Measurements from ENCODE around the gene BBS1. TPM values are rescaled to one million over a fixed set of nuclear protein-coding genes. Genes with fewer than 3 reads are reported as not detected.

Gene BBS1
- total RNA-seq, 1 donor from 2014 or later, result 51.1 TPM

DNA sequence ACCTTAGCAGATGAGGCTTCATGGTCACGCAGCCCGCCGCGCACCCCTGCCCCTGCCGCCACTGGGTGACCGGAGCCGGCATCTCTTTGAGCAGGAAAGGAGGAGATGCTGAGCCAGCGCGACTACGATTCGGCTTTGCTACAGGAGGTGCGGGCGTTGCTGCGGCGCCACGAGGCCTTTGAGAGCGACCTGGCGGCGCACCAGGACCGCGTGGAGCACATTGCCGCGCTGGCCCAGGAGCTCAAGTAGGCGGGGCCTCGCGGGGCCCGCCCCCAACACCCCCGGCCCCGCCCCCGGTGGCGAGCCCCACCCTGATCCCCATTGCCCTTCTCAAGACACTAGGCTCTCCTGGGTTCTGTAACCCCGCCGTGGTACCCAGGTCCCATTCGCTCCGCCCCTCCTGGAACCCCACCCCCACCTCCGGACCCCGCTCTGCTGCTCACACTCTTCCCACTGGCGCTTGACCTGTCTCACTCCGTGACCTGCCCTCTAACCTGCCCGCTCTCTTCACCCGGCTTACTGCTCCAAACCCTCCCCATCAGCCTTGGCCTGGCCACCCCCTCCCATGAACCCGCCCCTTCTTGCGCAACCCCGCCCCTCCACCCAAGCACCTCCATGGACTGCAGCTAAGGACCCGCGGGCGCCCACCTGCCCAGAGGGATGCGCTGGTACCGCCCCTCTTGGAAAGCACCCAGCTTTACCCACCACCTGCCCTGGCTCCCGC, 48.9 kb downstream of the BBS1 start:
- H3K4me3 Mint-ChIP-seq (ENCODE audit: unreplicated experiment), result no peak overlapping the region
- DNase-seq (ENCODE audit: extremely low spot score, unreplicated experiment), result no peak
- TF ChIP-seq, protein P1, sequence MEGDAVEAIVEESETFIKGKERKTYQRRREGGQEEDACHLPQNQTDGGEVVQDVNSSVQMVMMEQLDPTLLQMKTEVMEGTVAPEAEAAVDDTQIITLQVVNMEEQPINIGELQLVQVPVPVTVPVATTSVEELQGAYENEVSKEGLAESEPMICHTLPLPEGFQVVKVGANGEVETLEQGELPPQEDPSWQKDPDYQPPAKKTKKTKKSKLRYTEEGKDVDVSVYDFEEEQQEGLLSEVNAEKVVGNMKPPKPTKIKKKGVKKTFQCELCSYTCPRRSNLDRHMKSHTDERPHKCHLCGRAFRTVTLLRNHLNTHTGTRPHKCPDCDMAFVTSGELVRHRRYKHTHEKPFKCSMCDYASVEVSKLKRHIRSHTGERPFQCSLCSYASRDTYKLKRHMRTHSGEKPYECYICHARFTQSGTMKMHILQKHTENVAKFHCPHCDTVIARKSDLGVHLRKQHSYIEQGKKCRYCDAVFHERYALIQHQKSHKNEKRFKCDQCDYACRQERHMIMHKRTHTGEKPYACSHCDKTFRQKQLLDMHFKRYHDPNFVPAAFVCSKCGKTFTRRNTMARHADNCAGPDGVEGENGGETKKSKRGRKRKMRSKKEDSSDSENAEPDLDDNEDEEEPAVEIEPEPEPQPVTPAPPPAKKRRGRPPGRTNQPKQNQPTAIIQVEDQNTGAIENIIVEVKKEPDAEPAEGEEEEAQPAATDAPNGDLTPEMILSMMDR (IDR thresholded peaks at IDR 0.05), result no peak
- no peaks in the 10 kb centered on the region for H3K4me1 Mint-ChIP-seq (ENCODE audit: unreplicated experiment)
- no peaks in the 10 kb centered on the region for H3K9me3 Mint-ChIP-seq (ENCODE audit: unreplicated experiment)
- H3K36me3 Mint-ChIP-seq (ENCODE audit: unreplicated experiment), result no peaks in the 10 kb centered on the region
- H3K27ac Mint-ChIP-seq (ENCODE audit: unreplicated experiment), result no peak overlapping the region
- H3K27me3 Mint-ChIP-seq (ENCODE audit: unreplicated experiment), result no peaks in the 10 kb centered on the region

DNA sequence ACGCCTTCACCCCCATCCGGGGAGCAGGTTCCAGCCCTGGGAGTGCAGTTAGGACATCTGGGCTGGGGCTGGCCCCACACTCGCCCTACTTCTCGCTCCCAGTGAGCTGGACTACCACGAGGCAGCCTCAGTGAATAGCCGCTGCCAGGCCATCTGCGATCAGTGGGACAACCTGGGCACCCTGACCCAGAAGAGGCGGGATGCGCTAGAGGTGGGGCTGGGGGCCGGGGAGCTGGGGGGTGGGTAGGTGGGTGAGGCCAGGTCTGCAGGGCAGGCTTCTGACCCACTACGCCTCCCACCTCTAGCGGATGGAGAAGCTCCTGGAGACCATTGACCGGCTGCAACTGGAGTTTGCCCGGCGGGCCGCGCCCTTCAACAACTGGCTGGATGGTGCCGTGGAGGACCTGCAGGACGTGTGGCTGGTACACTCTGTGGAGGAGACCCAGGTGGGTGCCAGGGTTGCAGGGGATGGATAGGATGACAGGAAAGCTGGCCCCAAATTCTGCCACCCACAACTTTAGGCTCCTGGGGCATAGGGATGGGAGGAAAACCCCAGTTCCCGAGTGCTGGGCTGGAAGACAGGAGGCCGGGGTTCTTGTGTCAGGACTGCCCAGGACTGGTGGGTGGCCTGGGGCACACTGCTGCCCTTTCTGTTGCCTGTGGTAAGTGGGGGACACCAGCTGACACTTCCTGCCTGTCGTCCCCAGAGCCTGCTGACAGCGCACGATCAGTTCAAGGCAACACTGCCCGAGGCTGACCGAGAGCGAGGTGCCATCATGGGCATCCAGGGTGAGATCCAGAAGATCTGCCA, 49.6 kb downstream of the BBS1 start:
- no peak overlapping the region for H3K27ac Mint-ChIP-seq (ENCODE audit: unreplicated experiment)
- TF ChIP-seq, protein P1 (IDR thresholded peaks at IDR 0.05), result no peak
- H3K4me1 Mint-ChIP-seq (ENCODE audit: unreplicated experiment), result no peaks in the 10 kb centered on the region
- H3K9me3 Mint-ChIP-seq (ENCODE audit: unreplicated experiment), result no peaks in the 10 kb centered on the region
- H3K36me3 Mint-ChIP-seq (ENCODE audit: unreplicated experiment), result no peaks in the 10 kb centered on the region
- H3K4me3 Mint-ChIP-seq (ENCODE audit: unreplicated experiment), result no peak overlapping the region
- DNase-seq (ENCODE audit: extremely low spot score, unreplicated experiment), result no peak
- no peaks in the 10 kb centered on the region for H3K27me3 Mint-ChIP-seq (ENCODE audit: unreplicated experiment)

DNA sequence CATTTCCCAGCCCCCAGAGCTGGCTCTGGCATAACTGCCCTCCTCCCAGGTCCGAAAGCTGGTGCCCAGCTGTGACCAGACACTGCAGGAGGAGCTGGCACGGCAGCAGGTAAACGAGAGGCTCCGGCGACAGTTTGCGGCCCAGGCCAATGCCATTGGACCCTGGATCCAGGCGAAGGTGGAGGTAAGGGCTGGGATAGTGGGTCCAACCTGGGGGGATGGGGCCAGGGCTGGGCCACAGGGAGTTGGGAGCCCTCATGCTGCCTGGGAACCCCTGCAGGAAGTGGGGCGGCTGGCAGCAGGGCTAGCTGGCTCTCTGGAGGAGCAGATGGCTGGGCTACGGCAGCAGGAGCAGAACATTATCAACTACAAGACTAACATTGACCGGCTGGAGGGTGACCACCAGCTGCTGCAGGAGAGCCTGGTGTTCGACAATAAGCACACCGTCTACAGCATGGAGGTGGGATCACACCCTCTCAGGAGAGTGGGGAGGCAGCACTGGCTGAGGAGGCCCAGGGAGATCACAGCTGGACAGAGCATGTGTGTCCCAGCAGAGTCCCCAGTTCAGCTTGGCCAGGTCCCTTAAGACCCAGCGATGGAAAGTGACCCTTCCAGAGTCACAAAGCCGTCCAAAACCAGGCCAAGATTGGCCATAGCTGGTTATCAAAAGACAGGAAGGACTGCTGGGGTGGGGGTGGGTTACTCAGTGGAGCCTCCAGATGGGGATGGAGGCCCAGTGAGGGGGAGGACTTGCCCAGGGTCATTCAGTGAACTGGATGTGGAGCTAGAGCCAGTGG, 50.9 kb downstream of the BBS1 start:
- Mint-ChIP-seq H3K27ac (ENCODE audit: unreplicated experiment) (no peak overlapping the region), H3K4me1 (ENCODE audit: unreplicated experiment) (no peaks in the 10 kb centered on the region), H3K36me3 (ENCODE audit: unreplicated experiment) (no peaks in the 10 kb centered on the region), H3K27me3 (ENCODE audit: unreplicated experiment) (peaks cover 3% of the 10 kb centered on the region), H3K9me3 (ENCODE audit: unreplicated experiment) (no peaks in the 10 kb centered on the region), H3K4me3 (ENCODE audit: unreplicated experiment) (no peak overlapping the region)
- TF ChIP-seq, protein P1 (IDR thresholded peaks at IDR 0.05), result no peak
- DNase-seq (ENCODE audit: extremely low spot score, unreplicated experiment), result no peak

DNA sequence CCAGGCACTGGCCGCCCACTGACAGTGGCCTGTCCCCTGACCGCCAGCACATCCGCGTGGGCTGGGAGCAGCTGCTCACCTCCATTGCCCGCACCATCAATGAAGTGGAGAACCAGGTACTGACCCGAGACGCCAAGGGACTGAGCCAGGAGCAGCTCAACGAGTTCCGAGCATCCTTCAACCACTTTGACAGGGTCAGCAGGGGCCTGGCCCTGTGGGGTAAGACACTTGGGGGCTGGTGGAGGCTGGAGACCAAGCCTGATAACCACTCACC, 51.5 kb downstream of the BBS1 start:
- Mint-ChIP-seq H3K4me1 (ENCODE audit: unreplicated experiment) (no peaks in the 10 kb centered on the region), H3K27me3 (ENCODE audit: unreplicated experiment) (peaks cover 3% of the 10 kb centered on the region), H3K4me3 (ENCODE audit: unreplicated experiment) (no peak overlapping the region), H3K9me3 (ENCODE audit: unreplicated experiment) (no peaks in the 10 kb centered on the region), H3K27ac (ENCODE audit: unreplicated experiment) (no peak overlapping the region), H3K36me3 (ENCODE audit: unreplicated experiment) (no peaks in the 10 kb centered on the region)
- DNase-seq (ENCODE audit: extremely low spot score, unreplicated experiment), result no peak
- TF ChIP-seq, protein P1 (IDR thresholded peaks at IDR 0.05), result no peak

DNA sequence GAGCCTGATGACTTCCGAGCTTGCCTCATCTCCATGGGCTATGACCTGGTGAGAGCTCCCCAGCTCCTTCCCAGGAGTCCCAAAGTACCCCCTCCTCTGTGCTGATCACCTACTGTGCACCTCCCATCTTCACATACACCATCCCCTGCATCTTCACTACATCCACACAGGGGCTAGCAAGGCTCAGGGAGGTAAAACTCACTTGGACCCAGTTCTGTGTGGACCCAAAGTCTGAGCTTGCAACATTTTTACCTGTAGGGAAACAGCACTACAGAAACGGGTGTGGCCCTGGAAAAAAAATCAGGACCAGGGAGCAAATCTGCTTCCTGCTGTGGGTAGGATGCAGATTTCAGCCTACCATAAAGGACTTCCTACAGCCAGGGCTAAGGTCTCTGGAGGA, 51.8 kb downstream of the BBS1 start:
- TF ChIP-seq, protein P1 (IDR thresholded peaks at IDR 0.05), result no peak
- Mint-ChIP-seq H3K4me1 (ENCODE audit: unreplicated experiment) (no peaks in the 10 kb centered on the region), H3K4me3 (ENCODE audit: unreplicated experiment) (no peak overlapping the region), H3K9me3 (ENCODE audit: unreplicated experiment) (no peaks in the 10 kb centered on the region), H3K36me3 (ENCODE audit: unreplicated experiment) (no peaks in the 10 kb centered on the region), H3K27me3 (ENCODE audit: unreplicated experiment) (peaks cover 3% of the 10 kb centered on the region), H3K27ac (ENCODE audit: unreplicated experiment) (no peak overlapping the region)
- DNase-seq (ENCODE audit: extremely low spot score, unreplicated experiment), result no peak

Data from osteocyte (in vitro differentiated cells).